Naive thymus-derived CD8-positive, alpha-beta T cell (primary cell): Measurements from ENCODE around the gene FUCA2. TPM values are rescaled to one million over a fixed set of nuclear protein-coding genes. Genes with fewer than 3 reads are reported as not detected.

Source experiments
- ATAC-seq, 2 donors: fragments of 150-1000 bp; cut with Tn5 transposase in 1 of 2; sonication (Bioruptor Pico), chemical (Tn5 transposase) in 1 of 2; 1 replicate in 1 of 2; 2 replicates in 1 of 2; pipeline ENCODE4 v1.10.0; 2021; ENCODE audit warnings: mild to moderate bottlenecking in 2 of 2, moderate library complexity in 2 of 2
- POLR2A ChIA-PET: fragments of 350-600 bp; sonication (Branson Sonifier 250); formaldehyde crosslinking; loops from one replicate; lab custom pipeline; 2021; ENCODE audit warnings: antibody characterized with exemption; lab: Charles Lee
- DNase-seq, 10 donors: peaks; one replicate each; pipeline versions ENCODE4 v3.0.0 to v3.0.0-alpha.2; 2020 to 2022
- H3K27ac Mint-ChIP-seq, 10 donors: one replicate each; pipeline ENCODE4 v1.8.0; 2020 to 2022; ENCODE audit warnings: mild to moderate bottlenecking in 10 of 10, mixed read lengths in 10 of 10, moderate library complexity in 4 of 10, inconsistent platforms in 1 of 10
- H3K27me3 Mint-ChIP-seq, 5 donors: one replicate each; pipeline ENCODE4 v1.8.0; 2021 to 2022; ENCODE audit warnings: mixed read lengths in 5 of 5
- H3K36me3 Mint-ChIP-seq, 3 donors: one replicate each; pipeline ENCODE4 v1.8.0; 2020 to 2022; ENCODE audit warnings: mixed read lengths in 3 of 3, mild to moderate bottlenecking in 2 of 3, inconsistent platforms in 1 of 3
- H3K4me1 Mint-ChIP-seq, 4 donors: one replicate each; pipeline ENCODE4 v1.8.0; 2021 to 2022; ENCODE audit warnings: mixed read lengths in 4 of 4
- H3K4me3 Mint-ChIP-seq, 10 donors: one replicate each; pipeline ENCODE4 v1.8.0; 2020 to 2022; ENCODE audit warnings: mild to moderate bottlenecking in 10 of 10, mixed read lengths in 10 of 10, moderate library complexity in 6 of 10, inconsistent platforms in 1 of 10
- H3K9me3 Mint-ChIP-seq, 9 donors: one replicate each; pipeline ENCODE4 v1.8.0; 2020 to 2022; ENCODE audit warnings: mixed read lengths in 9 of 9, mild to moderate bottlenecking in 3 of 9, inconsistent platforms in 1 of 9, moderate library complexity in 1 of 9
- polyA plus RNA-seq, 3 donors: library from polyadenylated mRNA; unstranded; fragments of 300-500 nt; fragmentation: Illumina TruSeq; gene quantifications; one replicate each; pipeline ENCODE4 v1.2.3, GENCODE V29; 2021
- total RNA-seq, 8 experiments: library from RNA in 2 of 8; stranded (reverse) in 2 of 8; gene quantifications; one replicate each; pipeline ENCODE4 v1.2.3 and lab custom pipeline; 2021 to 2026

Gene FUCA2
- total and polyA plus RNA-seq, 5 experiments from 2014 or later, result 3.1 to 13.1 (median 4.7) TPM

DNA sequence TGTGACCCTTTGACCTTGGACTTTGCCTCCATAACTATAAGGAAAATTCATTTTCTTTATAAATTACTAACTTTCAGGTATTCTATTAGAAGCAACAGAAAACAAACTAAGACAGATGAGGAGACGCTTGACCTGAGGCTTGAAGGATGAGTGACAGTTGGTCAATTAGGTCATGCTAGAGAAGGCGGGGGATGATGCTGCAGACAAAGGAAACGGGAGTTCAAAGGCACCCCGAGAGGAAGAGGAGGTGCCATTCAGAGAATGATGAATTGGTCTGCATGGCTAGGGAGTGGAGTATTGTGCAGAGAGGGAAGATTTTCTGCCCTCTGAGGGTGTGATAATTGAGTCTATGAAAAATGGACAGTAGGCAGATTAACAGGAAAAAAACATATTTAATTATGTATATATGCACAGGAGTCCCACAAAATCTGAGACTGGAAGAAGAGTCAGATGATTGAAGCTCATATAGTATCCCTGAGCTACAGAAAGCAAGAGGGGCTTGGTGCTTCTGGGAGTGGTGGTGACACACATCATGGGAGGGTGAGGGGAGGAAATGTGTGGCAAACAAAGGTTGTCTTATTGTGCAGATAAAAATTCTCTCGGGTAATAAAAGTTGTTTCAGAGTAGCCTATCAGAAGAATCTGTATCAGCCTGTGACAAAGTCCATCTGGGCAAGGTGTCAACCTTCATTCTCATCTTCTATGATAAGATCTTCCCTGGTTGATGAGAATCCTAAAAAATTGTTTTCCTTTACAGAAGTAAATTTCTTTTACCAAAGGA lies 20.4 kb upstream of the FUCA2 start:
- no peak overlapping the region for H3K27ac Mint-ChIP-seq
- POLR2A ChIA-PET, result no interaction called here
- H3K27me3 Mint-ChIP-seq, result no peaks in the 10 kb centered on the region
- no peaks in the 10 kb centered on the region for H3K9me3 Mint-ChIP-seq
- H3K36me3 Mint-ChIP-seq, result no peaks in the 10 kb centered on the region
- DNase-seq (no peak), ATAC-seq (no peak)
- peaks cover 7 to 29% (median 18%) of the 10 kb centered on the region in 4 donors for H3K4me1 Mint-ChIP-seq
- H3K4me3 Mint-ChIP-seq, result no peak overlapping the region

GRCh38 chr6:143529095-143529494 lies 17.6 kb upstream of the FUCA2 start:
- Mint-ChIP-seq H3K27ac (peak overlapping the region in 7 of 10 donors; percentile 30 to 95 (median 63)), H3K9me3 (no peaks in the 10 kb centered on the region), H3K36me3 (no peaks in the 10 kb centered on the region), H3K4me3 (no peak overlapping the region), H3K4me1 (peaks cover 4 to 13% (median 12%) of the 10 kb centered on the region in 4 donors), H3K27me3 (no peaks in the 10 kb centered on the region)
- no peak for DNase-seq
- POLR2A ChIA-PET, result no interaction called here
- ATAC-seq, result no peak

- Mint-ChIP-seq H3K36me3 (no peaks in the 10 kb centered on the region), H3K9me3 (no peaks in the 10 kb centered on the region), H3K27me3 (no peaks in the 10 kb centered on the region), H3K4me3 (peak overlapping the region in 6 of 10 donors; percentile 2 to 59 (median 24)), H3K4me1 (peaks cover 4 to 13% (median 12%) of the 10 kb centered on the region in 4 donors), H3K27ac (peak overlapping the region; percentile 2 to 95 (median 86))
- POLR2A ChIA-PET, result no interaction called here
- ATAC-seq, result peak; percentile 35 to 49
- DNase-seq, result peak in 1 of 10 donors; percentile 16
These were observed 16.8 kb upstream of the FUCA2 start for GRCh38 chr6:143528164-143528811.

DNA sequence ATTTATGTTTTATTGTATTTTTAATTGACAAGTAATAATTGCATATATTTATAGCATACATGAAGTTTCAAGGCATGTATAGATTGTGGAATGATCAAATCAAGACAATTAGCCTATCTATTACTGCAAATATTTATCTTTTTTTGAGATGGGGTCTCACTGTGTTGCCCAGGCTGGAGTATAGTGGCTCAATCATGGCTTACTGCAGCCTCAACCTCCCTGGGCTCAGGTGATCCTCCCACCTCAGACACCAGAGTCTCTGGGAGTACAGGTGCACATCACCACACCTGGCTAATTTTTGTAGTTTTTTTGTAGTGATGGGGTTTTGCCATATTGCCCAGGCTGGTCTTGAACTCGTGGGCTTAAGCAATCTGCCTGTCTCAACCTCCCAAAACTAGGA lies 16.2 kb upstream of the FUCA2 start:
- ATAC-seq (no peak), DNase-seq (no peak)
- Mint-ChIP-seq H3K4me1 (peaks cover 4 to 13% (median 12%) of the 10 kb centered on the region in 4 donors), H3K4me3 (no peak overlapping the region), H3K9me3 (no peaks in the 10 kb centered on the region), H3K27me3 (no peaks in the 10 kb centered on the region), H3K27ac (peak overlapping the region in 3 of 10 donors; percentile 15 to 91 (median 63)), H3K36me3 (no peaks in the 10 kb centered on the region)
- POLR2A ChIA-PET, result no interaction called here

DNA sequence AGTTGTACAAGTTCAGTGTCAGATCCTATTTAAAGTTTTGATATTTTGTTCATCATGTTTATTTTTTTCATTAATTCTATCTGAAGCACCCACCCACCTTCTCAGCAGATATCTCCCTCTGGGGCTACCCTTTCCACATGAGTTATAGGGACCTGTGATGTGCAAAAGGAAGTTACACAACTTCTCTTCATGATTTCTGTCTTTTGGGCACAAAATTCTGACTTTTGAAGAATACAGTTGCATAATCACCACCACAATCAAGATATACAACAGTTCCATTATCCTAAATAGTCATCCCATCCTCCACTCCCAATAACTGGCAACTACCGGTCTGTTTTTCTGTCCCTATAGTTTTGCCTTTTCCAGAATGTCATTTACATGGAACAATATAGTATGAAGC lies 13.8 kb upstream of the FUCA2 start:
- ATAC-seq, result no peak
- peaks cover 0 to 1% (median 0%) of the 10 kb centered on the region in 3 donors for H3K36me3 Mint-ChIP-seq

GRCh38 chr6:143522039-143522600 lies 10.6 kb upstream of the FUCA2 start:
- Mint-ChIP-seq H3K9me3 (no peaks in the 10 kb centered on the region), H3K27ac (no peak overlapping the region), H3K4me3 (no peak overlapping the region), H3K36me3 (peaks cover 0 to 6% (median 1%) of the 10 kb centered on the region in 3 donors), H3K4me1 (peaks cover 0 to 6% (median 3%) of the 10 kb centered on the region in 4 donors), H3K27me3 (no peaks in the 10 kb centered on the region)
- ATAC-seq, result no peak
- POLR2A ChIA-PET, result no interaction called here
- DNase-seq, result no peak

More for the DNA sequence above, 13.8 kb upstream of the FUCA2 start:
- no peak overlapping the region for H3K4me3 Mint-ChIP-seq
- no peaks in the 10 kb centered on the region for H3K27me3 Mint-ChIP-seq
- POLR2A ChIA-PET, result interaction anchor here (0.7 kb wide), 1 partner anchor 10 kb away, joined by 3 read pairs; no protein-coding TSS in a partner anchor
- no peak overlapping the region for H3K27ac Mint-ChIP-seq
- peaks cover 8 to 19% (median 12%) of the 10 kb centered on the region in 4 donors for H3K4me1 Mint-ChIP-seq
- DNase-seq, result no peak
- no peaks in the 10 kb centered on the region for H3K9me3 Mint-ChIP-seq

- POLR2A ChIA-PET, result no interaction called here
- Mint-ChIP-seq H3K4me1 (peaks cover 4 to 11% (median 9%) of the 10 kb centered on the region in 4 donors), H3K27ac (peak overlapping the region in 1 of 10 donors; percentile 63), H3K9me3 (no peaks in the 10 kb centered on the region), H3K36me3 (peaks cover 0 to 6% (median 1%) of the 10 kb centered on the region in 3 donors), H3K27me3 (no peaks in the 10 kb centered on the region), H3K4me3 (no peak overlapping the region)
- ATAC-seq (no peak), DNase-seq (no peak)
These were observed 5.9 kb upstream of the FUCA2 start for GRCh38 chr6:143517447-143517773.

GRCh38 chr6:143516690-143517446 lies 5.3 kb upstream of the FUCA2 start:
- POLR2A ChIA-PET, result no interaction called here
- ATAC-seq (no peak), DNase-seq (no peak)
- Mint-ChIP-seq H3K36me3 (peaks cover 0 to 6% (median 1%) of the 10 kb centered on the region in 3 donors), H3K9me3 (no peaks in the 10 kb centered on the region), H3K4me3 (no peak overlapping the region), H3K4me1 (peaks cover 6 to 11% (median 10%) of the 10 kb centered on the region in 4 donors), H3K27me3 (no peaks in the 10 kb centered on the region), H3K27ac (peak overlapping the region in 3 of 10 donors; percentile 43 to 71 (median 63))

DNA sequence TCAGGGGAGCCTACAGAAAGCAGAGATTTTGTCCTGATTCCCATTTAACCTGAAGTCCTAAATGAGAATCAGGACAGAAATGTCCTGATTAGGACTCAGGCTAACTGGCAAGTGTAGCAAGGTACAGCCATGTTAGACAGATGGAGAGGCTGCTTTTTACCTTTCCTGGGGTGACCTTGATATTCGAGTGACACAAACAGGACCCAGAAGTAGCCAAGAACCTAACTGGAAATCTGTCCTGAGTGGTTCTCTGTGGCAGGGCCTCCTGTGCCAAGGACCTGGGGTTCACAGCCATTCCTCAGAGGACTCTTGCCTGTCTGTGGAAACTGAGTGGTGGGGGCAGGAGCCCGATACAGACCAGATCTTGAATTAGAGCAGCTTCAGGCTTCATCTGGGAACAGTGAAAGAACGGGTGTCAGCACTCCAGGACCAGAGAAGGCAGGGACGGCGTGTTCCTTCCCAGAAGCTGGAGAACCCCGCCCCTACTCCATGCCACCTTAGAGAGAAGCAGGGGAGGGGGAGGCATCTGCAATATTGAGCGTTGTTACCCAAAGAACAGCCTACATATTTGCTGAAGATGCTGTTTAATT lies 4.3 kb upstream of the FUCA2 start:
- ATAC-seq, result no peak
- no peak for DNase-seq

DNA sequence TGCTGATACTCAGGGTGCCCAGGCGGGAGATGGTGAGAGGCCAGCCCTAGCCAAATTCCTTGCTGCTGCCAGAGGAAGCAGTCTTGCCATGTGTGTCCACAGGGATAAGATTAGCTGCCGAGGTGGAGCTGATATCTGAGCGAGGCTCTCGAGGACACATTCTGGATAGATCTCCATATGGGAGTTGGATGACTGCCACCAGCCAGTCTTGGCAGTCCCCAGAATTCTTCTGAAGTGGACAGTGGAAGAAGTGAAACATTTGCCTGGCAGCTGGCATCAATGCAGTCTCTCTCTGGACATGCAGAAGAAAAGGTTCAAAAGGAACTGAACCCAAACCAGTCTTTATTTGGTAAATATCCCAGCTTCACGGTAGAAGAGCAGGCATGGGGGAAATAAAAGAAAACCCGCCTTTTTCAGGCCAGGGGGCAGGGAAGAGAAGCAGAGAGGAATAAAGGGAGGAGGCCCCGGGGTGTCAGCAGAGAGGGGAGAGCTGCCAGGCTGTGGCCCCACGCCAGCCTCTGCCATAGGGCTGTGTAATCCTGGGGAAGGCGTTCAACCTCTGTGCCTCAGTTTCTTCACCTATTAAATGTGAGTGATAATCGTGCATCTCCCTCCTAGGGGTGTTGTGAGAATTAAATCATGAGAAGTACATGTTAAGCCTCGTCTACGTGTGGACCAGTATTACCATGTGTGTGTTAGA lies 3.7 kb upstream of the FUCA2 start:
- H3K27ac Mint-ChIP-seq, result no peak overlapping the region
- ATAC-seq (no peak), DNase-seq (no peak)
- no peaks in the 10 kb centered on the region for H3K9me3 Mint-ChIP-seq
- H3K36me3 Mint-ChIP-seq, result peaks cover 0 to 6% (median 0%) of the 10 kb centered on the region in 3 donors
- no peak overlapping the region for H3K4me3 Mint-ChIP-seq
- H3K27me3 Mint-ChIP-seq, result no peaks in the 10 kb centered on the region
- peaks cover 10 to 22% (median 13%) of the 10 kb centered on the region in 4 donors for H3K4me1 Mint-ChIP-seq
- POLR2A ChIA-PET, result interaction anchor here (0.5 to 0.6 kb wide), 2 partner anchors 10 to 237 kb away, joined by 3 read pairs; no protein-coding TSS in a partner anchor

More for the DNA sequence above, 4.3 kb upstream of the FUCA2 start:
- Mint-ChIP-seq H3K4me3 (no peak overlapping the region), H3K27ac (peak overlapping the region in 2 of 10 donors; percentile 15 to 63), H3K36me3 (peaks cover 0 to 6% (median 0%) of the 10 kb centered on the region in 3 donors), H3K9me3 (no peaks in the 10 kb centered on the region), H3K4me1 (peaks cover 8 to 19% (median 11%) of the 10 kb centered on the region in 4 donors), H3K27me3 (no peaks in the 10 kb centered on the region)
- POLR2A ChIA-PET, result interaction anchor here (0.5 to 0.6 kb wide), 2 partner anchors 9 to 238 kb away, joined by 3 read pairs; no protein-coding TSS in a partner anchor

DNA sequence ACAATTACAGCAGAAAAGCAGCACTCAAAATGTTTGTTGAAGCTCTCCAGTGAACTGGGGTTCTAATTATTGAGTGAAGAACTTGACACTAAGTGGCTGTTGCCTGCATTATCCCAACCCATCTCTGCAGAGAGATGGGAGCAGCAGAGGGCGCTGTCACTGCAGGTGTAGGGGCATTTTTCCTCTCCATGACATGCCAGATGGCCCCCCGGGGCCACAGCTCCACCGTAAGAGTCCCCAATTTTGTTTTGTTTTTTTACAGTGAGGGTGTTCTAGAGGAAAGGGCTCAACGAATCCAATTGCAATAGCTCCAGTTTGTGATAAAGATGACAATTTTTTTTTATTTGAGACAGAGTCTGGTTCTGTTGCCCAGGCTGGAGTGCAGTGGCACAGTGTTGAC lies 1.9 kb upstream of the FUCA2 start:
- DNase-seq (peak in 1 of 10 donors; percentile 8), ATAC-seq (no peak)
- Mint-ChIP-seq H3K36me3 (no peaks in the 10 kb centered on the region), H3K4me3 (peak overlapping the region; percentile 20 to 83 (median 68)), H3K4me1 (peaks cover 10 to 32% (median 14%) of the 10 kb centered on the region in 4 donors), H3K9me3 (no peaks in the 10 kb centered on the region), H3K27me3 (no peaks in the 10 kb centered on the region), H3K27ac (peak overlapping the region in 4 of 10 donors; percentile 55 to 70 (median 64))
- POLR2A ChIA-PET, result no interaction called here
